ENCODE measurements around the gene RNASE3.
"Not testable (repeated sequence)": the region's sequence is repeated elsewhere in the genome, so short reads cannot be mapped to it uniquely, and the experiment has no call there.

The RNASE3 gene

GRCh38 chr14:20907214-20907613 is 16.0 kb downstream of the RNASE3 start:
- intact Hi-C loops (cut with DNase I): no loop called here
- DNase-seq: no peak

GRCh38 chr14:20910822-20911221 is 19.6 kb downstream of the RNASE3 start:
- intact Hi-C loops (cut with DNase I); DNase-seq: not testable (repeated sequence)

GRCh38 chr14:20919038-20919756 is 28.0 kb downstream of the RNASE3 start:
- peak in 1 of 10 donors; percentile 19 for DNase-seq
- intact Hi-C loops (cut with DNase I): not testable (repeated sequence)

- intact Hi-C loops (cut with DNase I): not testable (repeated sequence)
These were observed 32.6 kb downstream of the RNASE3 start for GRCh38 chr14:20923766-20924297.

GRCh38 chr14:20934148-20934762 is 43.1 kb downstream of the RNASE3 start:
- intact Hi-C loops (cut with DNase I): no loop called here
- DNase-seq: peak in 3 of 10 donors; percentile 22 to 78 (median 71)

More at GRCh38 chr14:20923766-20924297, 32.6 kb downstream of the RNASE3 start:
- not testable (repeated sequence) for DNase-seq

GRCh38 chr14:20935303-20935984 is 44.3 kb downstream of the RNASE3 start:
- intact Hi-C loops (cut with DNase I): no loop called here
- DNase-seq: no peak
